PC-9 (cell line): ENCODE data around the gene NPB.

Source experiments
- EZH2 ChIP-seq: fragments of 200-600 bp; sonication (generic); IDR thresholded peaks from 2 replicates; pipeline ENCODE4 v1.8.0; 2017; ENCODE audit warnings: antibody characterized with exemption, low read depth
- TF ChIP-seq, protein P1 (sequence below): fragments of 200-600 bp; sonication (generic); conservative IDR thresholded peaks from 2 replicates; pipeline ENCODE4 v1.6.1; 2017; ENCODE audit warnings: mixed run types, antibody characterized with exemption, mild to moderate bottlenecking, moderate library complexity

DNA sequence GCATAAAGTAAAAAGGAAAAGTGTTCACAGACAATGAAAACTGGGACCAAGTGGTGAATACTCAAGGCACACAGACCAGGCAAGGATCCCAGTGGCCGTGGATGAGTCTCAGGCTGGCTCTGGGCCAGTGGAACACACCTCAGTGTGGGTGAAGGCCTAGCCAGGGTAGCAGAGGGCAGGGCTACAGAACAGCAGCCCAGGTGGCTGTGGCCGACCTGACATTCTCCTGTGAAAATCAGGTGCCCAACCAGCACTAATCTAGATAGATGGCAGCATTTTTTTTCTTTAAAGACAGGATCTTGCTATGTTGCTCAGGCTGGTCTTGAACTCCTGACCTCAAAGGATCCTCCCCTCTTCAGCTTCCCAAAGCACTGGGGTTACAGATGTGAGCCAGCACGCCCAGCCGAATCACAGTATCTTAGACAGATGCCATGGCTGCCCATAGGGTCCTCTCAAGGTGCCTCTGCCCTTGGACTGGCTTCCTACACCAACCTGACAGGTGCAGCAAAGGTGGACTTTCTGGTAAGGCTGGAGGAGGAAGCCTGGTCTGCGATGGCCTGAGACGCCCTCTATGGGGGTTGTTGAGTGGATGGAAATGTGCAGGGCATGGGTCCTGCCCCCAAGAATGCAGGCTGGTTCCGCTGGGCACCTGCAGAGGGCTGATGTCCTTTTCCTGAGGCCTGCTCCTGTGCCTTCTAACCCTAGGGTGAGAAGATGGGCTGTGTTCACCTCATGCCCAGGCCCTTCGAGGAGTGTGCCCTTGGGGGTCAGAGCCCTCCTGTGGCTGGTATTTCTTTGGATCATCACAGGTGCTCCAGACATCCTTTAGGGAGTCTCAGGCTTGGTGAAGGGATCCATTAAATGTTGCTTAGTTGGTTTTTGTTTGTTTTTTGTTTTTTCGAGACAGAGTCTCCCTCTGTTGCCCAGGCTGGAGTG, 37.9 kb upstream of the NPB start:
- TF ChIP-seq, protein P1, sequence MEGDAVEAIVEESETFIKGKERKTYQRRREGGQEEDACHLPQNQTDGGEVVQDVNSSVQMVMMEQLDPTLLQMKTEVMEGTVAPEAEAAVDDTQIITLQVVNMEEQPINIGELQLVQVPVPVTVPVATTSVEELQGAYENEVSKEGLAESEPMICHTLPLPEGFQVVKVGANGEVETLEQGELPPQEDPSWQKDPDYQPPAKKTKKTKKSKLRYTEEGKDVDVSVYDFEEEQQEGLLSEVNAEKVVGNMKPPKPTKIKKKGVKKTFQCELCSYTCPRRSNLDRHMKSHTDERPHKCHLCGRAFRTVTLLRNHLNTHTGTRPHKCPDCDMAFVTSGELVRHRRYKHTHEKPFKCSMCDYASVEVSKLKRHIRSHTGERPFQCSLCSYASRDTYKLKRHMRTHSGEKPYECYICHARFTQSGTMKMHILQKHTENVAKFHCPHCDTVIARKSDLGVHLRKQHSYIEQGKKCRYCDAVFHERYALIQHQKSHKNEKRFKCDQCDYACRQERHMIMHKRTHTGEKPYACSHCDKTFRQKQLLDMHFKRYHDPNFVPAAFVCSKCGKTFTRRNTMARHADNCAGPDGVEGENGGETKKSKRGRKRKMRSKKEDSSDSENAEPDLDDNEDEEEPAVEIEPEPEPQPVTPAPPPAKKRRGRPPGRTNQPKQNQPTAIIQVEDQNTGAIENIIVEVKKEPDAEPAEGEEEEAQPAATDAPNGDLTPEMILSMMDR = no peak
- TF ChIP-seq EZH2 = no peak
